IPS DF 6.9 (cell line): ENCODE results near the gene MLPH.

ENCODE experiments used
- DNase-seq: peaks from one replicate; pipeline ENCODE4 v3.0.0-alpha.2; 2013; ENCODE audit warnings: low read depth, low spot score
- H3K27ac ChIP-seq: one replicate; pipeline ENCODE4 v1.5.1; 2013; ENCODE audit warnings: low read length, control low read depth
- H3K27me3 ChIP-seq: 2 replicates; pipeline ENCODE4 v1.6.1; 2013; ENCODE audit warnings: mild to moderate bottlenecking, low read length; ENCODE audit not compliant: control insufficient read depth, insufficient read depth
- H3K36me3 ChIP-seq: 2 replicates; pipeline ENCODE4 v1.6.1; 2013; ENCODE audit warnings: low read length; ENCODE audit not compliant: control insufficient read depth, insufficient read depth
- H3K4me1 ChIP-seq: 2 replicates; pipeline ENCODE4 v1.6.1; 2013; ENCODE audit warnings: low read length; ENCODE audit not compliant: control insufficient read depth, insufficient read depth
- H3K4me3 ChIP-seq: 2 replicates; pipeline ENCODE4 v1.5.1; 2013; ENCODE audit warnings: mild to moderate bottlenecking, low read length
- H3K9me3 ChIP-seq: 2 replicates; pipeline ENCODE4 v1.6.1; 2013; ENCODE audit warnings: low read length, inconsistent platforms; ENCODE audit not compliant: control insufficient read depth, insufficient read depth
- WGBS: extraction: QIAGEN DNeasy Blood & Tissue Kit; methylation state at CpG from one replicate; pipeline ENCODE4 v1.1.7; 2013; ENCODE audit warnings: mixed read lengths, missing lambda C conversion rate; ENCODE audit not compliant: insufficient read length, insufficient coverage; 5-methylcytosine and 5-hydroxymethylcytosine counted together

Gene MLPH

GRCh38 chr2:237497838-237498186, 10.8 kb downstream of the MLPH start:
- H3K4me3 ChIP-seq = no peak overlapping the region
- WGBS = no CpG with 5 or more reads among the region's 10 CpGs
- H3K27ac ChIP-seq = no peak overlapping the region
- H3K4me1 ChIP-seq = no peaks in the 10 kb centered on the region; the same call in 1 of the 2 replicates
- H3K9me3 ChIP-seq = no peaks in the 10 kb centered on the region
- H3K36me3 ChIP-seq = peaks cover 4% of the 10 kb centered on the region; the same call in 1 of the 2 replicates
- no peaks in the 10 kb centered on the region for H3K27me3 ChIP-seq
- DNase-seq = no peak

GRCh38 chr2:237498341-237498740, 11.3 kb downstream of the MLPH start:
- peaks cover 4% of the 10 kb centered on the region; the same call in 1 of the 2 replicates for H3K36me3 ChIP-seq
- H3K27ac ChIP-seq = no peak overlapping the region
- no peaks in the 10 kb centered on the region; the same call in 1 of the 2 replicates for H3K4me1 ChIP-seq
- H3K4me3 ChIP-seq = no peak overlapping the region
- DNase-seq = no peak
- H3K27me3 ChIP-seq = no peaks in the 10 kb centered on the region
- WGBS = no CpG with 5 or more reads among the region's 11 CpGs
- no peaks in the 10 kb centered on the region for H3K9me3 ChIP-seq

GRCh38 chr2:237500681-237501424, 13.8 kb downstream of the MLPH start:
- Histone ChIP-seq H3K27me3 (no peaks in the 10 kb centered on the region), H3K27ac (no peak overlapping the region), H3K9me3 (no peaks in the 10 kb centered on the region), H3K4me1 (no peaks in the 10 kb centered on the region; the same call in 1 of the 2 replicates), H3K4me3 (no peak overlapping the region), H3K36me3 (no peaks in the 10 kb centered on the region; the same call in 1 of the 2 replicates)
- no CpG with 5 or more reads among the region's 13 CpGs for WGBS
- DNase-seq = no peak

- Histone ChIP-seq H3K4me3 (no peak overlapping the region), H3K9me3 (no peaks in the 10 kb centered on the region), H3K36me3 (no peaks in the 10 kb centered on the region; the same call in 1 of the 2 replicates), H3K4me1 (no peaks in the 10 kb centered on the region), H3K27ac (no peak overlapping the region), H3K27me3 (no peaks in the 10 kb centered on the region)
- whole genome bisulfite sequencing = no CpG with 5 or more reads among the region's 2 CpGs
- DNase-seq = no peak
Measured at GRCh38 chr2:237501892-237502513, 15.0 kb downstream of the MLPH start.

DNA sequence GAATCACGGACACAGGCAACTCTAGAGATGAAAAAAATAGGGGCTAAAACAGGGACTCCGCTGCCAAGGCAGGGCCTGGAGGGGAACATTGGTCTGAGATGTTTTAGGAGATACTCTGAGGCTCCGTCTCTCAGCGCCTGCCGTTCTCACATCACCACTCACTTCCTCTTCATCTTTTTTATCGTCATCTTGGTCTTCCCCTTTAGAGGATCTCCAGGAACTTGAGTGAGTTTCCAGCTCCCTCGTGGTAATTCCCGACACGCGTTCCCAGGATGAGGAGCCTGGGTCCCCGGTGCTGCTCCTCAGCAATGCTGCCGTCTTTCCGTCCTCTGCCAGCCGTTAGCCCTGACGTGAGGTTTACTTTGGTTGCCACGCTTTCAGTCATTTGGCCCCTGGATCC, 16.1 kb downstream of the MLPH start:
- Histone ChIP-seq H3K27me3 (no peaks in the 10 kb centered on the region), H3K9me3 (no peaks in the 10 kb centered on the region), H3K4me3 (no peak overlapping the region), H3K27ac (no peak overlapping the region), H3K4me1 (no peaks in the 10 kb centered on the region), H3K36me3 (no peaks in the 10 kb centered on the region; the same call in 1 of the 2 replicates)
- no peak for DNase-seq
- WGBS = no CpG with 5 or more reads among the region's 16 CpGs

GRCh38 chr2:237505188-237505939, 18.3 kb downstream of the MLPH start:
- no CpG with 5 or more reads among the region's 15 CpGs for WGBS
- Histone ChIP-seq H3K27ac (no peak overlapping the region), H3K4me1 (no peaks in the 10 kb centered on the region), H3K4me3 (no peak overlapping the region; the same call in 1 of the 2 replicates), H3K9me3 (no peaks in the 10 kb centered on the region), H3K36me3 (no peaks in the 10 kb centered on the region; the same call in 1 of the 2 replicates), H3K27me3 (no peaks in the 10 kb centered on the region)
- DNase-seq = no peak

DNA sequence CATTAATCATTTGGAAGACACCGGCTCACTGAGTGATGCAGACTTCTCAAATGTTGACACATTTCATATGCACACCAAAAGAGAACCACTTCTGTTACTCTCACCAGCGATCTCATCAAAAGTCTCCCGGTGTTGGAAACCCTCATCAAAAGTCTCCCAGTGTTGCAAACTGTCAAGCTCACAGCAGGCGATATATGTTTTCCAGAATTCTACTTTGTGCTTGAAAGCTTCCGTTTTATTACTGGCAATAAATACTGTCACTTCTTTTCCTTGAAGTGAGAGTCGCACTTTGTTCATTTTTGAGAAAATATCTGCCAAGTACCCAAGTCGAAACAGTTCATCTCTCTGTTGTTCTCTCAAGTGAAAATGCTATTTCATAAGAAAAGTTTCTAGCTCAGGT, 20.5 kb downstream of the MLPH start:
- Histone ChIP-seq H3K27ac (no peak overlapping the region), H3K4me3 (no peak overlapping the region), H3K9me3 (no peaks in the 10 kb centered on the region), H3K4me1 (no peaks in the 10 kb centered on the region), H3K27me3 (no peaks in the 10 kb centered on the region), H3K36me3 (no peaks in the 10 kb centered on the region; the same call in 1 of the 2 replicates)
- no peak for DNase-seq
- whole genome bisulfite sequencing = no CpG with 5 or more reads among the region's 7 CpGs

- Histone ChIP-seq H3K4me3 (no peak overlapping the region), H3K27ac (no peak overlapping the region), H3K36me3 (no peaks in the 10 kb centered on the region; the same call in 1 of the 2 replicates), H3K9me3 (no peaks in the 10 kb centered on the region), H3K27me3 (no peaks in the 10 kb centered on the region), H3K4me1 (no peaks in the 10 kb centered on the region)
- no CpG with 5 or more reads among the region's 4 CpGs for WGBS
- no peak for DNase-seq
Measured at GRCh38 chr2:237508361-237508760, 21.3 kb downstream of the MLPH start.

- H3K4me1 ChIP-seq = no peaks in the 10 kb centered on the region
- H3K9me3 ChIP-seq = no peaks in the 10 kb centered on the region
- H3K36me3 ChIP-seq = no peaks in the 10 kb centered on the region; the same call in 1 of the 2 replicates
- no CpG with 5 or more reads among the region's 2 CpGs for WGBS
- no peaks in the 10 kb centered on the region for H3K27me3 ChIP-seq
- H3K27ac ChIP-seq = no peak overlapping the region
- DNase-seq = no peak
- no peak overlapping the region for H3K4me3 ChIP-seq
Measured at GRCh38 chr2:237509151-237509550, 22.1 kb downstream of the MLPH start.

DNA sequence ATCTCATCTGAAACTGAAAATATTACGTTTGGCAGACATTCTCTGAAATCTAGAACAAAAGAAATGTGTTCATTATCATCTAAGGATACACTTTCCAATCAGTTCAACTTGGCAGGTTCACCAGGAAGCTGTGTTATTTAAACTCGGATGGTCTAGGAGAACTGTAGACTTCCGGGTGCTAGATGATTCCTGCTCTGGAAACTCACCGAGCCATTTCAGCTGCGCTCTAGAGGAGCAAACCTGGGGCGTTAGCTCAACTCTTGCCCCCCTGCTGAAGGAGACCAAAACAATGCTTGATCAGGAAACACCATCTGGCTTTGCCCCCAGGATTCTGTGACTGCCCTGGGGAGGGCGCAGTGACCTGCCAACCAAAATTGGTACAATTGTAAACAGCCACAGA, 22.9 kb downstream of the MLPH start:
- Histone ChIP-seq H3K4me1 (no peaks in the 10 kb centered on the region), H3K9me3 (no peaks in the 10 kb centered on the region), H3K4me3 (no peak overlapping the region), H3K27me3 (no peaks in the 10 kb centered on the region), H3K27ac (no peak overlapping the region), H3K36me3 (no peaks in the 10 kb centered on the region; the same call in 1 of the 2 replicates)
- no peak for DNase-seq
- no CpG with 5 or more reads among the region's 7 CpGs for WGBS
